Cerebellar nuclear complex (tissue), 1 donor: ENCODE data around the gene FGD6.
"Not testable (repeated sequence)": the region's sequence is repeated elsewhere in the genome, so short reads cannot be mapped to it uniquely, and the experiment has no call there.

Experiments
- DNase-seq, 2 experiments: peaks; one replicate each; lab custom pipeline; 2025; lab: John Stamatoyannopoulos, UW

The FGD6 gene

DNA sequence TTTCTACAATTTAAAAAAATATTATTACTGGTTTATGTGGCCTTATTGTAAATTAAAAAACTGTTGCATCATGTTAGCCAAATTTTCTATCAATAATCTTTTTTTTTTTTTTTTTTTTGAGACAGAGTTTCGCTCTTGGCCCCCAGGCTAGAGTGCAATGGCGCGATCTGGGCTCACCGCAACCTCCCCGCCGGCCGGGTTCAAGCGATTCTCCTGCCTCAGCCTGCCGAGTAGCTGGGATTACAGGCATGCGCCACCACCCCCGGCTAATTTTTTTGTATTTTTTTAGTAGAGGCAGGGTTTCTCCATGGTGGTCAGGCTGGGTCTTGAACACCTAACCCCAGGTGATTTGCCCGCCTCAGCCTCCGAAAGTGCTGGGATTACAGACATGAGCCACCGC is 16.9 kb upstream of the FGD6 start:
- not testable (repeated sequence) for DNase-seq

DNA sequence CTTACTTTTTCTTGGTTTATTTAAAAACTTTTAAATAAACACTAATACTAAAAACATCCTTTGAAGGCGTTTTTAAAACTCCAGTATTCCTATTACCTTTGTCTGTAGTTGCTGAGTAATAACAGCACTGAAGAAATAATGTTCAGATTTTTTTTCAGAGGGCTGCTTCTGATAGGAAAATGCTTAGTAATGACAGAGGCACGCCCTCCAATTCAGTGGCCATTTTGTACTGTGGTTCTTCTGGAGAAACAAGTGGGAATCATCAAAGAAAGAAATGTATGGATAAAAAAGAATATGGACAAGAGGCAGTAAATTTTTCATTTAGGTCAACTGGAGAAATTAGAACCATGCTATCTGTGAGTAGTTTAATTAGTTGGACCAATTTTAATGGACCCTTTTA is 13.9 kb upstream of the FGD6 start:
- no peak for DNase-seq

DNA sequence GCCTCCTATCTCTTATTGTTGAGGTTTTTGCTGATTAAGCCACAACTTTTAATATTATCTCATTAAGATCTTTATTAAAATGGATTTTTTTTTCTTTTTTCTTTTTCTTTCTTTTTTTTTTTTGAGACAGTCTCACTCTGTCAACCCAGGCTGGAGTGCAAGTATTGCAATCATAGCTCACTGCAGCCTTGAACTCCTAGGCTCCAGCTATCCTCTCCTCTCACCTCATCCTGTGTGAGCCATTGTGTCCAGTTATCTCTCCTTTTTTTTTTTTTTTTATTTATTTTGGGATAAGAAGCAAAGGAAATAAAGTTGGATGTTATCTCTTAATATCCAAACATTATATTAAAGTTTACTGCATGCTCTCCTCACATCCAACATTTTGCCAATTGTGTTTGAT is 13.0 kb upstream of the FGD6 start:
- no peak for DNase-seq

DNA sequence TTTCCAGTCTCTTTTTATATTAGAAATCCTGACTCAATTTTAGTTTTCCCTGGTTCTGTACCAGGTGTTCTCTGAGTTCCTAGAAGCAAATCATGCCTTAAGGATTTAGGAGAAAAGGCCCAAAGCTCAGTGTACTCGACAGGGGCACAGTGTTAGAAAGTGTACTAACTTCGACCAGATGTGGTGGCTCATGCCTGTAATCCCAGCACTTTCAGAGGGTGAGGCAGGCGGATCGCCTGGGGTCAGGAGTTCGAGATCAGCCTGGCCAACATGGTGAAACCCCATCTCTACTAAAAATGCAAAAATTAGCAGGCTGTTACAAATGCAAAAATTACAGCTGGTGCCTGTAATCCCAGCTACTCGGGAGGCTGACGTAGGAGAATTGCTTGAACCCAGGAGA is 12.4 kb upstream of the FGD6 start:
- DNase-seq, result no peak

DNA sequence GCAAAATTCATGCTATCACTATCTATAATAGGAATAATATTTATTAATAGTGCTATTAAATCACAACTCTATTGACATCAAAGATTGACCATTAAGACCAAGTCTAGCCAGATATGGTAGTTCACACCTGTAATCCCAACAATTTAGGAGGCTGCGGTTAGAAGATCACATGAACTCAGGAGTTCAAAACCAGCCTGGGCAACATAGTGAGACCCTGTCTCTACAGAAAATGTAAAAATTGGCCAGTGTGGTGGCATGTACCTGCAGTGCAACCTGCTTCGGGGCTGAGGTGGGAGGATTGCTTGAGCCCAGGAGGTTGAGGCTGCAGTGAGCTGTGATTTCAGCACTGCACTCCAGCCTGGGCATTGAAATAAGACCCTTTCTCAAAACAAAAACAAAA is 11.3 kb upstream of the FGD6 start:
- no peak for DNase-seq

DNA sequence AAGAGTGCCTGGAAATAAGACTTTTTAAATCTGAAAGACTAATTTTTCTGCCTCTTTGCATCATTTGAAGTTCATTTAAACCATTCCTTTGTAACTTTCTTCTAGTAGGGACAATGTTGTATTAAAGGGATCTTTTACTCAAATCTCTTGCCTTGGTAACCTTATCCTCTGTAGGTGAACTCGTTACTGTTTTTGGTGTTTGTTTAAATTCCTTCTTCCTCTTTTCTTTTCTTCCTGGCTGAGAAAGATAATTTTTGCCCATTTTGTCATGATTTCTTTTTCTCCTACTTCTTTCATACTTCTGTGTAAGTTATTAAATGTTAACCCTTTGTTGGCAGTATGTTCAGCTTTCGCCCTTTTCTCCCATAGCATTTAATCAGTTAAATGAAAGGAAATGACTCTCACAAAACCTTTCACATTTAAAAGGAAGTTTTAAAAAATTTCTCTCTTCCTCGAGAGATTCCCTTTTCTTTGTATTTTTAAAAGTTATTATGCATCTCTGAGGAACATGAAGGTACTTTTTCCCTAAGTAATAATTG is 10.6 kb upstream of the FGD6 start:
- DNase-seq, result no peak

DNA sequence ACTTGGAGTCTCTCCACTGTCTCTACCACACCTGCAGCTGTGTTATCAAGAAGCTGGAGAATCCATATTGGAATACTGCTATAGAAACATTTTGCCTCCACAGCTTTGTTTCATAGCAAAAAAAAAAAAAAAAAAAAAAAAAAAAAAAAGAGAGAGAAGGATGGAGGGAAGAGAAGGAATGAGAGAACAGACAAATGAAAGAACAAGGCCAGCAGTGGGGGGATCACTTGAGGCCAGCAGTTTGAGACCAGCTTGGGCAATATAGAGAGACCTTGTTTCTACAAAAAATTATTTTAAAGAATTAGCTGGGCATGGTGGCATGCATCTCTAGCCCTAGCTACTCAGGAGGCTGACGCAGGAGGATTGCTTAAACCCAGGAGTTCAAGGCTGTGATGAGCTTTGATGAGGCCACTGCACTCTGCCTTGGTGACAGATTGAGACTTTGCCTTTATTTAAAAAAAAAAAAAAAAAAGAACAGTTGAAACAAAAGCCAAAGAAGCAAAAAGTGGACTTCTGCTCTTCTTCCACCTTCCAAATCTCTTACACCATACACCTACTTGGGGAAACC is 8.5 kb upstream of the FGD6 start:
- DNase-seq, result no peak

GRCh38 chr12:95224202-95225170 is 7.2 kb upstream of the FGD6 start:
- DNase-seq, result no peak

DNA sequence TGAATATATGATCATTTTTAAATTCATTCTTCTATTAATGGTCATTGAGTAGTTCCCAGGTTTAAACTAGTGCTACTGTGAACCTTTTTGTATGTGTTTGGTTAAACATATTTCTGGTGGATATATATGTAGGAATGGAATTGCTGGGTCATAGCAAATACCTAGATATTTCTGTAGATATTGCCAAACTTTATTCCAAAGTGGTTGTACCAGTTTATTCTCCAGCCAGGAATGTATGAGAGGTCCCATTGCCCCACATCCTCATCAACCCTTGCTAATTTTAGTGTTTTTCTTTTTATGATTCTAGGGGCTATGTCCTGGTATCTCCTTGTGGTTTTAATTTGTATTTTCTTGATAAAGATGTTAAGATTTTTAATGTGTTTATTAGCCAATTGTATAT is 3.5 kb upstream of the FGD6 start:
- no peak for DNase-seq

DNA sequence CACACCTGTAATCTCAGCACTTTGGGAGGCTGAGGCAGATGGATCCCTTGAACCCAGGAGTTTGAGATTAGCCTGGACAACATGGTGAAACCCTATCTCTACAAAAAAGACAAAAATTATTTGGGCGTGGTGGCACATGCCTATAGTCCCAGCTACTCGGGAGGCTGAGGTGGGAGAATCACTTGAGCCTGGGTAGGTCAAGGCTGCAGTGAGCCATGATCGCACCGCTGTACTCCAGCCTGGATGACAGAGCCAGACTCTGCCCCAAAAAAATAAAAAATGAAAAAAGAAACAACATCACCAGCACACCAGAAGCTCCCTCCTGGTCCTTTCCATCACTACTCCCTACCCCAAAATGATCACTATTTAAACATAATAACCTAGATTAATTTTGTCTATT is 2.9 kb upstream of the FGD6 start:
- no peak for DNase-seq

- DNase-seq, result no peak
Observed at GRCh38 chr12:95218150-95219133, 1.2 kb upstream of the FGD6 start.

DNA sequence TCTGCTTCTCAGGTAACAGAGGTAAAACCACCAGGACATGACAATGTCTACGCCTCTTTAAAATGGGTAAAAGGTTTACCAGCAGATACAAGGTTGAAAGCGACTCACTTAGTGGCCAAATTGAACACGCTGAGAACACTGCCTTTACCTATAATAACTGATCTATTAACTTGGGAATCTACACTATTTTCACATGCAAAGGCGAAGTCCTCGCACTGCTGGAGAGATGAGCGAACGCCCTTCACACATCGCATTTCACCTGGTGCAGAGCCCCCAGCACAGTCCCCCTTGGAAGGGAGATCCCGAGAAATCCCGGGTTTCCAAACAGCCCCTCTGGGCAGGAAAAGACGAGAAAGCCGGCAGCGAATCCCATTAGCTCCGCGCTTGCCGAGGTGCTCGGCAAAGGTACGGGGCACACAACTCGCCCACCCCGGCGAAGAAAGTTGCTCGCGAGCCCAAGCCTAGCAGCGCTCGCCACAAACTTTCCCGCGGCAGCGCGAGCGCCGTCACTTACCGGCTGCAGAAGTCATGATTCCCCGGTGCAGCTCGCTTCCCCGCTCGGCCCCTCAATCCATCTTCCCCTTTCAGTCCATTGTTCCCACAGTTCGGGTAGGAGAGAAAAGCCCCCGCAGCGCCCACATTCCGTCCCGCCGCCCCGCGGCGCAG is 423 bp downstream of the FGD6 start:
- no peak for DNase-seq

DNA sequence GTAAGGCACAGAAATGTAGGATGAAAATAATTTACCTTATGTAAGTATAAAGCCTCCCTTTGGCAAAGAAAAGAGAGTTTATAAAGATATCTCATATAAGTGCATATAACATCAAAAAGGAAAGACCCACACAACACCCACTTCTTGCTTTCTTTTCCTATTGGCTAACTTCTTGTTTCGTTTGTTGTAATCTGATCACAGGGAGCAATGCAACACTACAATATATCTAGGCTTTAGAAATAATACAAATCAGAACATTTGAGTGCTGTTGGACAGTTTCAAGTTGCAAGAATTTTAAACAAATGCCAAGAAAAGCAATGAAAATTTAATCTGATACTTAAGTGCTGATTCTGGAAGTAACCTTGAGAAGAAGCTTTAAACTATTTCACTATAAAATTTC is 1.3 kb downstream of the FGD6 start:
- DNase-seq, result no peak

- DNase-seq, result no peak
Observed at GRCh38 chr12:95214466-95214865, 2.8 kb downstream of the FGD6 start.

- no peak for DNase-seq
Observed at GRCh38 chr12:95213928-95214327, 3.3 kb downstream of the FGD6 start.

- DNase-seq, result no peak
Observed at GRCh38 chr12:95213119-95213518, 4.1 kb downstream of the FGD6 start.

GRCh38 chr12:95212586-95212985 is 4.7 kb downstream of the FGD6 start:
- no peak for DNase-seq

DNA sequence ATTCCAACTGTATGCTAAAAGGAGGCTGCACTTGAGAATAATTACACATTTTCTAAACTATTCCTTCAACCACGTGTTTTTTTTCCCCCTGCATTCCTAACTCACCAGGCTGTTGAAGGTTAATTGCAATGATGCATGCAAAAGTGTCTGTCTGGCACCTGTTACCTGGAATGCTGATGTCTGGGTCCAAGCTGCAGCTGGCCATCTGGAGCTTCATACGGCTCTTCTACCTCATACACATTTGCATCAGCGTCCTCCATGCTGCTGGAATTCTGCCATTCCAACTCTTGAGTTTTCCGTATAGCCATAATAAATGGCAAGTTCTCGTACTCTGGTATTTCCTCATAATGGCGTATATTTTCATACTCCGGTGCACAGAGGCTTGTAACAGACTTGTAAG is 8.6 kb downstream of the FGD6 start:
- DNase-seq, result no peak

DNA sequence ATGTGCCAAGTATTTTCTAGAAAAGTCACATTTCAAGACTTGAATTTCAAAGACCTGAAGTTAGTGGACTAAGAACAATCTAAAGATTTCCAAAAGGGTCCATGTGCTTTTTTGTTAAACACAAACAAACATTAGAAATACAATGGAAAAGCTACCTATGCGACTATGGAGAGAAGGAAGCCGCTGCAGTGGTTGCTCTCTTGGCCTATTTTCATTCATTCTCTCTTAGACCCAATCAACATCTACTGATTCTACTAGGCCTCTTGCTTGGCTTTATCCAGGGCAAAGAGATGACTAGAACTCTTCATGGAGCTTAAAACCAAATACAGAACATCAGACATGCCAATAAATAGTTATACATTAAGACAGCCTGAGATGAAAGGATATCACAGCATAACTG is 9.9 kb downstream of the FGD6 start:
- DNase-seq, result no peak

DNA sequence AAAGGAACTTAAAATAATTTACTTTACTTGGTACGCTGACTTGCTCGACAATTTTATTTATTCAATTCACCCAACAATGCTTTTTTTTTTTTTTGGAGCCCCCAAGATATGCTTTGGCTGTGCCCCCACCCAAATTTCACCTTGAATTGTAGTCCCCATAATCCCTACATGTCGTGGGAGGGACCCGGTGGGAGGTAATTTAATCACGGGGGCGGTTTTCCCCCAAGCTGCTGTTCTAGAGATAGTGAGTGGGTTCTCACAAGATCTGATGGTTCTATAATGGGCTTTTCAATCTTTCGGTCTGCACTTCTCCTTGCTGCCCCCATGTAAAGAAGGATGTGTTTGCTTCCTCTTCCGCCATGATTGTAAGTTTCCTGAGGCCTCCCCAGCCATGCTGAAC is 10.4 kb downstream of the FGD6 start:
- no peak for DNase-seq

DNA sequence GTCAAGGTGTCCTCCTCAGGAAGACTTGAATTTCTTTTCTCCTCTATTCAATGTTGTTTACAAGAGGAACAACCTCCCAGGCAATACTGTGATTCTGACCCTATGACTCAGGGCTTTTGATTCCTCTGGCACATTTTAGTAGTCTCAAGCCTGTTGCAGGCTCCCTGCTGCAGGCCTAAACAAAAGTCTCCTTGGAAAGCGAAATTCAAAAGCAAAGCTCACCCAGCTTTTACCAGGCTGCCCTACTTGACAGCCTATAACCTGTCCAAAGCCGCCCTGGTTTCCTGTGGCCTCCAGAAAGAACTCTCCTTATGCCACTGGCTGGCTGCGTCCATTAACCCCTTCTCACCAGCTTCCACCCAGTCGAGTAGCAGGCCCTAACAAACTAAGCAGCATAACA is 11.6 kb downstream of the FGD6 start:
- DNase-seq, result no peak
